ENCODE data around the gene TDRD1. TPM values are rescaled to one million over a fixed set of nuclear protein-coding genes. Genes with fewer than 3 reads are reported as not detected.

The TDRD1 gene
- total and polyA plus RNA-seq, 7 donors = under 0.01 to 0.28 (median 0.17) TPM; not detected in 3

GRCh38 chr10:114202812-114203211 lies 23.7 kb downstream of the TDRD1 start:
- DNase-seq = no peak
- H3K27me3 ChIP-seq = no peaks in the 10 kb centered on the region
- WGBS, 2 donors = 80 to 81% methylated on average over 3 of the region's 3 CpGs
- TF ChIP-seq EP300 (IDR thresholded peaks at IDR 0.05) (no peak), POLR2AphosphoS5 (IDR thresholded peaks at IDR 0.05) (no peak), POLR2A (IDR thresholded peaks at IDR 0.05) (no peak), CTCF (IDR thresholded peaks at IDR 0.05) (no peak)
- H3K4me1 ChIP-seq = no peaks in the 10 kb centered on the region
- H3K4me3 ChIP-seq = no peak overlapping the region
- no peaks in the 10 kb centered on the region for H3K36me3 ChIP-seq
- no peaks in the 10 kb centered on the region for H3K9me3 ChIP-seq
- no peak overlapping the region for H3K27ac ChIP-seq
- intact Hi-C loops (cut with DNase I) = no loop called here

GRCh38 chr10:114206902-114207301 lies 27.7 kb downstream of the TDRD1 start:
- Histone ChIP-seq H3K27me3 (no peaks in the 10 kb centered on the region), H3K27ac (no peak overlapping the region), H3K36me3 (no peaks in the 10 kb centered on the region), H3K4me3 (no peak overlapping the region), H3K4me1 (no peaks in the 10 kb centered on the region), H3K9me3 (no peaks in the 10 kb centered on the region)
- no peak for TF ChIP-seq EP300 (IDR thresholded peaks at IDR 0.05)
- TF ChIP-seq POLR2AphosphoS5 (IDR thresholded peaks at IDR 0.05) = no peak
- no peak for TF ChIP-seq CTCF (IDR thresholded peaks at IDR 0.05)
- WGBS, 2 donors = 15 to 53% methylated on average over 2 of the region's 2 CpGs
- intact Hi-C loops (cut with DNase I) = no loop called here
- no peak for DNase-seq

- intact Hi-C loops (cut with DNase I) = no loop called here
- WGBS, 2 donors = 73 to 84% methylated on average over 1 of the region's 1 CpG
- Histone ChIP-seq H3K27ac (no peak overlapping the region), H3K4me3 (no peak overlapping the region), H3K4me1 (no peaks in the 10 kb centered on the region), H3K36me3 (no peaks in the 10 kb centered on the region), H3K27me3 (no peaks in the 10 kb centered on the region), H3K9me3 (no peaks in the 10 kb centered on the region)
- no peak for DNase-seq
- TF ChIP-seq POLR2A (IDR thresholded peaks at IDR 0.05) (no peak), EP300 (IDR thresholded peaks at IDR 0.05) (no peak), CTCF (IDR thresholded peaks at IDR 0.05) (no peak), POLR2AphosphoS5 (IDR thresholded peaks at IDR 0.05) (no peak)
These were observed 28.2 kb downstream of the TDRD1 start for GRCh38 chr10:114207349-114207748.

- no peaks in the 10 kb centered on the region for H3K36me3 ChIP-seq
- no peaks in the 10 kb centered on the region for H3K27me3 ChIP-seq
- no peak for DNase-seq
- H3K27ac ChIP-seq = no peak overlapping the region
- no peak overlapping the region for H3K4me3 ChIP-seq
- no peak for TF ChIP-seq EP300 (IDR thresholded peaks at IDR 0.05)
- no peak for TF ChIP-seq POLR2A (IDR thresholded peaks at IDR 0.05)
- no peak for TF ChIP-seq POLR2AphosphoS5 (IDR thresholded peaks at IDR 0.05)
- TF ChIP-seq CTCF (IDR thresholded peaks at IDR 0.05) = no peak
- intact Hi-C loops (cut with DNase I) = no loop called here
- no peaks in the 10 kb centered on the region for H3K9me3 ChIP-seq
- H3K4me1 ChIP-seq = peaks cover 0 to 3% (median 1%) of the 10 kb centered on the region in 4 donors
- WGBS, 2 donors = 92 to 94% methylated on average over 2 of the region's 2 CpGs
These were observed 29.2 kb downstream of the TDRD1 start for GRCh38 chr10:114208351-114208750.

GRCh38 chr10:114212153-114212552 lies 33.0 kb downstream of the TDRD1 start:
- WGBS, 2 donors = 82 to 91% methylated on average over 2 of the region's 2 CpGs
- peaks cover 0 to 7% (median 3%) of the 10 kb centered on the region in 4 donors for H3K4me1 ChIP-seq
- TF ChIP-seq CTCF (IDR thresholded peaks at IDR 0.05) (no peak), EP300 (IDR thresholded peaks at IDR 0.05) (no peak), POLR2A (IDR thresholded peaks at IDR 0.05) (no peak), POLR2AphosphoS5 (IDR thresholded peaks at IDR 0.05) (no peak)
- H3K27ac ChIP-seq = no peak overlapping the region
- no peak for DNase-seq
- intact Hi-C loops (cut with DNase I) = no loop called here
- H3K9me3 ChIP-seq = no peaks in the 10 kb centered on the region
- H3K27me3 ChIP-seq = no peaks in the 10 kb centered on the region
- H3K4me3 ChIP-seq = no peak overlapping the region
- no peaks in the 10 kb centered on the region for H3K36me3 ChIP-seq

All from sigmoid colon (tissue), 7 donors.